Activated CD4-positive, CD25-positive, alpha-beta regulatory T cell treated with anti-CD3 and anti-CD28 coated beads, Interleukin-2, amount 50 U/mL, for 24 hours (primary cell): Measurements from ENCODE around the gene ZFYVE28.

ENCODE experiments used
- ATAC-seq, 2 donors: fragments of 150-1000 bp; cut with Tn5 transposase; one replicate each; pipeline ENCODE4 v1.10.0; 2021; ENCODE audit warnings: mild to moderate bottlenecking in 1 of 2, moderate library complexity in 1 of 2

The ZFYVE28 gene

GRCh38 chr4:2366252-2367192 lies 51.9 kb downstream of the ZFYVE28 start:
- ATAC-seq, result no peak

- no peak for ATAC-seq
Measured at GRCh38 chr4:2365913-2366210, 52.6 kb downstream of the ZFYVE28 start.

- ATAC-seq, result peak in 1 of 2 donors; percentile 21
Measured at GRCh38 chr4:2365054-2365912, 53.2 kb downstream of the ZFYVE28 start.

- peak; percentile 81 to 87 for ATAC-seq
Measured at GRCh38 chr4:2364654-2365053, 53.8 kb downstream of the ZFYVE28 start.

- ATAC-seq, result no peak
Measured at GRCh38 chr4:2363951-2364653, 54.3 kb downstream of the ZFYVE28 start.

GRCh38 chr4:2363056-2363721 lies 55.3 kb downstream of the ZFYVE28 start:
- no peak for ATAC-seq

- ATAC-seq, result no peak
Measured at GRCh38 chr4:2362266-2363055, 56.0 kb downstream of the ZFYVE28 start.

- ATAC-seq, result no peak
Measured at GRCh38 chr4:2361366-2362265, 56.8 kb downstream of the ZFYVE28 start.

- no peak for ATAC-seq
Measured at GRCh38 chr4:2360396-2360730, 58.1 kb downstream of the ZFYVE28 start.

- no peak for ATAC-seq
Measured at GRCh38 chr4:2359591-2360395, 58.7 kb downstream of the ZFYVE28 start.

- no peak for ATAC-seq
Measured at GRCh38 chr4:2357821-2358745, 60.4 kb downstream of the ZFYVE28 start.

- ATAC-seq, result no peak
Measured at GRCh38 chr4:2356123-2357069, 62.0 kb downstream of the ZFYVE28 start.

GRCh38 chr4:2354760-2355159 lies 63.7 kb downstream of the ZFYVE28 start:
- ATAC-seq, result no peak

GRCh38 chr4:2354118-2354517 lies 64.3 kb downstream of the ZFYVE28 start:
- ATAC-seq, result no peak

GRCh38 chr4:2353222-2354107 lies 65.0 kb downstream of the ZFYVE28 start:
- no peak for ATAC-seq

GRCh38 chr4:2352729-2353221 lies 65.7 kb downstream of the ZFYVE28 start:
- no peak for ATAC-seq
